ENCODE measurements around the gene FGGY.

GRCh38 chr1:59332983-59333382 lies 36.1 kb downstream of the FGGY start:
- no peak for TF ChIP-seq EZH2 (IDR thresholded peaks at IDR 0.05; ENCODE audit: borderline replicate concordance, low read depth, low read length, severe bottlenecking)
- TF ChIP-seq, protein P1, sequence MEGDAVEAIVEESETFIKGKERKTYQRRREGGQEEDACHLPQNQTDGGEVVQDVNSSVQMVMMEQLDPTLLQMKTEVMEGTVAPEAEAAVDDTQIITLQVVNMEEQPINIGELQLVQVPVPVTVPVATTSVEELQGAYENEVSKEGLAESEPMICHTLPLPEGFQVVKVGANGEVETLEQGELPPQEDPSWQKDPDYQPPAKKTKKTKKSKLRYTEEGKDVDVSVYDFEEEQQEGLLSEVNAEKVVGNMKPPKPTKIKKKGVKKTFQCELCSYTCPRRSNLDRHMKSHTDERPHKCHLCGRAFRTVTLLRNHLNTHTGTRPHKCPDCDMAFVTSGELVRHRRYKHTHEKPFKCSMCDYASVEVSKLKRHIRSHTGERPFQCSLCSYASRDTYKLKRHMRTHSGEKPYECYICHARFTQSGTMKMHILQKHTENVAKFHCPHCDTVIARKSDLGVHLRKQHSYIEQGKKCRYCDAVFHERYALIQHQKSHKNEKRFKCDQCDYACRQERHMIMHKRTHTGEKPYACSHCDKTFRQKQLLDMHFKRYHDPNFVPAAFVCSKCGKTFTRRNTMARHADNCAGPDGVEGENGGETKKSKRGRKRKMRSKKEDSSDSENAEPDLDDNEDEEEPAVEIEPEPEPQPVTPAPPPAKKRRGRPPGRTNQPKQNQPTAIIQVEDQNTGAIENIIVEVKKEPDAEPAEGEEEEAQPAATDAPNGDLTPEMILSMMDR (IDR thresholded peaks at IDR 0.05; ENCODE audit: borderline replicate concordance, extremely low read depth, low read length, poor library complexity, severe bottlenecking) = no peak

All from DND-41 (cell line).